Ascending aorta (tissue), 2 donors: ENCODE results near the gene LAMA2. TPM values are rescaled to one million over a fixed set of nuclear protein-coding genes. Genes with fewer than 3 reads are reported as not detected.

ENCODE experiments used
- DNase-seq, 2 donors: peaks; one replicate each; pipeline ENCODE4 v3.0.0-alpha.2; 2019; ENCODE audit warnings: low spot score in 2 of 2
- H3K27ac ChIP-seq, 2 donors: fragments of 200-600 bp; sonication (generic); one replicate each; pipeline ENCODE4 v1.5.1; 2016 to 2017; ENCODE audit warnings: mild to moderate bottlenecking in 1 of 2
- H3K27me3 ChIP-seq: fragments of 200-600 bp; sonication (generic); one replicate; pipeline ENCODE4 v1.5.1; 2017
- H3K36me3 ChIP-seq, 2 donors: fragments of 200-600 bp; sonication (generic); one replicate each; pipeline ENCODE4 v1.5.1; 2016
- H3K4me1 ChIP-seq, 2 donors: fragments of 200-600 bp; sonication (generic); one replicate each; pipeline ENCODE4 v1.5.1; 2016 to 2017; ENCODE audit warnings: mild to moderate bottlenecking in 1 of 2
- H3K4me3 ChIP-seq, 2 donors: fragments of 200-600 bp; sonication (generic); one replicate each; pipeline ENCODE4 v1.5.1; 2016 to 2017; ENCODE audit warnings: mild to moderate bottlenecking in 1 of 2
- H3K9me3 ChIP-seq, 2 donors: fragments of 200-600 bp; sonication (generic); one replicate each; pipeline ENCODE4 v1.5.1; 2016
- CTCF ChIP-seq, 3 experiments: fragments of 200-600 bp in 2 of 3; fragments of 450-650 bp in 1 of 3; sonication (generic) in 2 of 3; IDR thresholded peaks; one replicate each; pipeline ENCODE4 v1.5.1; 2016 to 2019; ENCODE audit warnings: antibody characterized with exemption in 3 of 3, mild to moderate bottlenecking in 1 of 3, moderate library complexity in 1 of 3
- intact Hi-C: fragments of 100-400 bp; cut with DNase I; formaldehyde crosslinking; loops from one replicate; pipeline ENCODE4 v1.15.1; 2023
- total RNA-seq: library from RNA; depleted of rRNA; stranded (reverse); fragments of >200 nt; gene quantifications from one replicate; pipeline ENCODE4 v1.1.0, GENCODE V29; 2016

Gene LAMA2
- total RNA-seq, 1 donor from 2014 or later, result 45.2 TPM

GRCh38 chr6:129469070-129469662 is 586.2 kb downstream of the LAMA2 start:
- intact Hi-C loops, result no loop called here
- DNase-seq, result no peak
- Histone ChIP-seq H3K27me3 (no peaks in the 10 kb centered on the region), H3K4me3 (no peak overlapping the region), H3K36me3 (peaks cover 0 to 4% of the 10 kb centered on the region in 2 donors), H3K4me1 (no peaks in the 10 kb centered on the region), H3K27ac (no peak overlapping the region), H3K9me3 (no peaks in the 10 kb centered on the region)
- TF ChIP-seq CTCF (IDR thresholded peaks at IDR 0.05), result no peak

- no peak for DNase-seq
- H3K9me3 ChIP-seq, result no peaks in the 10 kb centered on the region
Measured at GRCh38 chr6:129472239-129472638, 589.3 kb downstream of the LAMA2 start.

GRCh38 chr6:129473546-129473945 is 590.6 kb downstream of the LAMA2 start:
- no peak for TF ChIP-seq CTCF (IDR thresholded peaks at IDR 0.05)
- Histone ChIP-seq H3K9me3 (no peaks in the 10 kb centered on the region), H3K36me3 (no peaks in the 10 kb centered on the region), H3K27ac (no peak overlapping the region), H3K4me1 (no peaks in the 10 kb centered on the region), H3K4me3 (no peak overlapping the region), H3K27me3 (no peaks in the 10 kb centered on the region)
- intact Hi-C loops, result no loop called here
- DNase-seq, result no peak

More at GRCh38 chr6:129472239-129472638, 589.3 kb downstream of the LAMA2 start:
- no peak for TF ChIP-seq CTCF (IDR thresholded peaks at IDR 0.05)
- Histone ChIP-seq H3K27me3 (no peaks in the 10 kb centered on the region), H3K27ac (no peak overlapping the region), H3K4me3 (no peak overlapping the region), H3K4me1 (no peaks in the 10 kb centered on the region), H3K36me3 (no peaks in the 10 kb centered on the region)
- intact Hi-C loops, result no loop called here

GRCh38 chr6:129475477-129476247 is 592.7 kb downstream of the LAMA2 start:
- Histone ChIP-seq H3K27me3 (no peaks in the 10 kb centered on the region), H3K27ac (no peak overlapping the region), H3K4me3 (no peak overlapping the region), H3K36me3 (no peaks in the 10 kb centered on the region), H3K9me3 (no peaks in the 10 kb centered on the region), H3K4me1 (no peaks in the 10 kb centered on the region)
- intact Hi-C loops, result no loop called here
- DNase-seq, result no peak
- no peak for TF ChIP-seq CTCF (IDR thresholded peaks at IDR 0.05)

- H3K4me1 ChIP-seq, result no peaks in the 10 kb centered on the region
- TF ChIP-seq CTCF (IDR thresholded peaks at IDR 0.05), result no peak
- no peak for DNase-seq
- H3K9me3 ChIP-seq, result no peaks in the 10 kb centered on the region
- no peaks in the 10 kb centered on the region for H3K36me3 ChIP-seq
- H3K27me3 ChIP-seq, result no peaks in the 10 kb centered on the region
- no peak overlapping the region for H3K27ac ChIP-seq
- intact Hi-C loops, result no loop called here
- H3K4me3 ChIP-seq, result no peak overlapping the region
Measured at GRCh38 chr6:129476248-129476564, 593.3 kb downstream of the LAMA2 start.
